Gastrocnemius medialis (tissue), 4 donors: ENCODE data around the gene CAMTA1.

Experiments
- POLR2A ChIP-seq, 2 donors: fragments of 450-650 bp; IDR thresholded peaks; one replicate each; pipeline ENCODE4 v1.6.1; 2017; ENCODE audit warnings: antibody characterized with exemption in 2 of 2, mild to moderate bottlenecking in 2 of 2, moderate library complexity in 2 of 2
- TF ChIP-seq, protein P1 (sequence below), 5 experiments: fragments of 450-650 bp in 3 of 5; fragments of 200-600 bp in 2 of 5; sonication (generic) in 2 of 5; IDR thresholded peaks in 4 of 5; conservative IDR thresholded peaks in 1 of 5; 1 replicate in 4 of 5; 2 replicates in 1 of 5; pipeline ENCODE4 v1.5.1; 2016 to 2019; ENCODE audit warnings: antibody characterized with exemption in 5 of 5, mild to moderate bottlenecking in 3 of 5, moderate library complexity in 3 of 5

DNA sequence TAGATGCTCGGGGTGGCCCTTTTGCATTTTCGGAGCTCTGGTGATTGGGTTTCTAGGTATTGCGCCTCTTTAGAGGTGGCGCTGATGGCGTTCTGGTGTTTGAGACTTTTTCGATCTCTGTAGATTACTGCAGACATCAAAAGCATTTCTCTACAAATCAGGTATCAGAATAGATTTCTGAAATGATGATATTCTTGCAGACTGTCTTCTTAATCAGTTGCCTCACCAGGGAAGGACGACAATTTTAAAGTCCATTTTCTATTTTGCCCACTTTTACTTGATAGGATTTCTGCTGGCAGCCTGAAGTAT is 920.6 kb downstream of the CAMTA1 start:
- TF ChIP-seq POLR2A (IDR thresholded peaks at IDR 0.05) = no peak
- TF ChIP-seq, protein P1, sequence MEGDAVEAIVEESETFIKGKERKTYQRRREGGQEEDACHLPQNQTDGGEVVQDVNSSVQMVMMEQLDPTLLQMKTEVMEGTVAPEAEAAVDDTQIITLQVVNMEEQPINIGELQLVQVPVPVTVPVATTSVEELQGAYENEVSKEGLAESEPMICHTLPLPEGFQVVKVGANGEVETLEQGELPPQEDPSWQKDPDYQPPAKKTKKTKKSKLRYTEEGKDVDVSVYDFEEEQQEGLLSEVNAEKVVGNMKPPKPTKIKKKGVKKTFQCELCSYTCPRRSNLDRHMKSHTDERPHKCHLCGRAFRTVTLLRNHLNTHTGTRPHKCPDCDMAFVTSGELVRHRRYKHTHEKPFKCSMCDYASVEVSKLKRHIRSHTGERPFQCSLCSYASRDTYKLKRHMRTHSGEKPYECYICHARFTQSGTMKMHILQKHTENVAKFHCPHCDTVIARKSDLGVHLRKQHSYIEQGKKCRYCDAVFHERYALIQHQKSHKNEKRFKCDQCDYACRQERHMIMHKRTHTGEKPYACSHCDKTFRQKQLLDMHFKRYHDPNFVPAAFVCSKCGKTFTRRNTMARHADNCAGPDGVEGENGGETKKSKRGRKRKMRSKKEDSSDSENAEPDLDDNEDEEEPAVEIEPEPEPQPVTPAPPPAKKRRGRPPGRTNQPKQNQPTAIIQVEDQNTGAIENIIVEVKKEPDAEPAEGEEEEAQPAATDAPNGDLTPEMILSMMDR (IDR thresholded peaks at IDR 0.05 in 4 of 5, conservative IDR thresholded peaks at IDR 0.05 in 1 of 5) = no peak
